ENCODE results near the gene HECTD1.
"Not testable (repeated sequence)": the region's sequence is repeated elsewhere in the genome, so short reads cannot be mapped to it uniquely, and the experiment has no call there.

The HECTD1 gene

DNA sequence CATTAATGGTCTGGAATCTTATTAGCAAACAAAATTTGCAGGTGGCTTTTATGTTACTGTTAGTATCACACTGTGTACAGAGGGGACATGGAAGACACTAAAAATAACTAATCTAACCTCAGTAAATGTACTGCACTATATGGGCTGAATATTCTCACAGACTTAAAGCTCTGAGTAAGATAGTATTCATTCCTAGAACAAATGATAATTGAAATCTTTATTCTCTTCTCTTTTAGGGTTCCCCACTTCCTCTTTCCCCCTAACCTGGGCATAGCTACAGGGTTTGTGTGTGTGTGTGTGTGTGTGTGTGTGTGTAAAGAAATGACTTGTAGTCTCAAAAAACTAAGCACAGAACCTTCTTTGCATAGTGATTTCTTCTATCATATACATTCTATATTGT, 21.4 kb upstream of the HECTD1 start:
- no peak for DNase-seq (ENCODE audit: extremely low read depth in 1 of 2, low read depth in 1 of 2)

DNA sequence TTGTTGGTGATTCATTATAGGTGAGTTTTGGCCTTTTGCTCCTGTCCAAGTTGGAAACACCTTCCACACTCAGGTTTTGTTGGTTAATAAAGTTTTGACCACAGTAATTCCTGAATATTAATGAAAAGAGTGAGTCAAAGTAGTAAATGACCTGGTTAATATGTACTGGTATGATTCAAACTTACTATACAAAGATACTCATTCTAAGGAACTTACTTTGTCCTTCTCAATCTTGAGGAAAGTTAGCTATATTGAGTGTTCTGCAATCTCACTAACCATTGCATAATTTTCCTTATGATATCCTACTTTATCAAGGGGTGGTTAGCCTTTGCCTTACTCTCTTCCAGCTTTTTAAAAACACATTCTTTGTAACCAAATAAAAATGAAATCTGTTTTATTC, 20.9 kb upstream of the HECTD1 start:
- no peak for DNase-seq (ENCODE audit: extremely low read depth in 1 of 2, low read depth in 1 of 2)

DNA sequence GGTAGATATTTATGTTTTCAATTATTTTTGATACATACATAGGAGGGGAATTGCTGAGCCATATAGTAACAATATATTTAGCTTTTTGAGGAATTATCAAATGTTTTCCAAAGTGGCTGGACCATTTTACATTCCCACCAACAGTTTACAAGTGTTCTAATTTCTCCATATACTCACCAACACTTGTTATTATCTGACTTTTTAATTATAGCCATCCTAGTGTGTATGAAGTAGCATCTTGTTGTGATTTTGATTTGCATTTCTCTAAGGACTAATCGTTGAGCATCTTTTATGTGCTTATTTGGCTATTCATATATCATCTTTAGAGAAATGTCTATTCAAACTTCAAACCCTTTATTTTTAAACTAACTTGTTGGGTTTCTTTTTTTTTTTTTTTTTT, 17.2 kb upstream of the HECTD1 start:
- DNase-seq (ENCODE audit: extremely low read depth in 1 of 2, low read depth in 1 of 2), result no peak

DNA sequence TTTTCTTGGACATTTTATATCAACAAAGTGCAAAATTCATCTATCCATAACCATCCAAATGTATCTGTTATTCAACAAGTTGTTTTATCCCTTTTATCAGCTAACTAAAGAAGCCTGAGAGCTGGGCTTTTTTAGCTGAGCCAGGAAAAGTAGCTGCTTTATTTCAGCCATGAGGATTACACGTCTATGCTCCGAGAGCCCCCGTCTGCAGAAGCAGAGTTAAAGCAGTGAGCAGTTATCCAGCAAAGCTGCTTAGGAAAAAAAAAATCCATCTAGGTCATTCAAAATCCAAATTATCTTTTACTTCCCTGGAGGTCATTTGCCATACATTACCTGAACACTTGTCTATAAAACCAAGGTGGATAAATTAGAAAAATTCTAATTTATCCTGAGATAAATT, 15.7 kb upstream of the HECTD1 start:
- DNase-seq (ENCODE audit: extremely low read depth in 1 of 2, low read depth in 1 of 2), result no peak

DNA sequence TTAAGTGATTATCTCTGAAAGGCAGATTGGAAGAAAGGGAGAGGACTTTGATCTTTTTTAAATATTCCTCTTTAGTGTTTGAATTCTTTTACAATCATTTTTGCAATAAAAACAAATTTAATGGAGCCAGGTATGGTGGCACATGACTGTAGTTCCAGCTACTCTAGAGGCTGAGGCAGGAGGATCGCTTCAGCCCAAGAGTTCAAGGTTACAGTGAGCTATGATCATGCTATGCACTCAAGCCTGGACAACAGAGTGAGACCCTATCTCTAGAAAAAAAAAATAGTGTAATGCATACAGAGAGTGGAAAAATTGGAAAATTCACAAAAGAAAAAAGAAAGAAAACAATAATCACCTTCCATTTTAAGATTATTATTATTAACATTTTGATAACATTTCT, 15.2 kb upstream of the HECTD1 start:
- no peak for DNase-seq (ENCODE audit: extremely low read depth in 1 of 2, low read depth in 1 of 2)

DNA sequence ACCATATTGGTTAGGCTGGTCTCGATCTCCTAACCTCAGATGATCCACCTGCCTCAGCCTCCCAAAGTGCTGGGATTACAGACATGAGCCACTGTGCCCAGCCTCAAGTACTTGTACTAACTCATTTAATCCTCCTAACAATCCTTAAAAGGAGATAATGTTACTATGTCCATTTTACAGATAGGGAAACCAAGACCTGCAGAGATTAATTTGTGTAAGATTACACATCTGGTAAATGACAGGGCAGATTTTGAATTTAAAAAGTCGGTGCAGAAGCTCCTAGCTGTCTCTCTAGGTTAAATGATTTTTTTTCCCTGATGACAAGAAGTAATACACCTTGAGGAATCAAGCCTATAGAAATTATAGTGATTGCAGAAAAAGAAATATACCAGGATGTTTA, 13.7 kb upstream of the HECTD1 start:
- no peak for DNase-seq (ENCODE audit: extremely low read depth in 1 of 2, low read depth in 1 of 2)

DNA sequence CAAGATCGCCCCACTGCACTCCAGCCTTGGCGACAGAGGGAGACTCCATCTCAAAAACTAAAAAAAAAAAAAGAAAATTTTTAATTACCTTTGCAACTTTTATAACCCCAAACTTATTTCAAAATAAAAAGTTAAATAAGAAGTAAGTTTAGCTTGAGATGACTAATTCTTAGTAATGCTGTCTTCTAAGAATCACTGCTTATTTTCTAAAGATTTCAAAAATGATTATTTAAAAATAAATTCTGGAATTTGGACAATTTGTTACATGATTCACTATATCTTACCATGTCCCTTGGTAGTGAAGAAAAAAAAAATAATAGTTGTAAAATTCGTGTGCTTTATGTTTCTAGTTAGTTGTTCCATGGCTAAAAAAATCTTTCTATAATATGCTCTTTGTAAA, 11.6 kb upstream of the HECTD1 start:
- DNase-seq (ENCODE audit: extremely low read depth in 1 of 2, low read depth in 1 of 2), result no peak

DNA sequence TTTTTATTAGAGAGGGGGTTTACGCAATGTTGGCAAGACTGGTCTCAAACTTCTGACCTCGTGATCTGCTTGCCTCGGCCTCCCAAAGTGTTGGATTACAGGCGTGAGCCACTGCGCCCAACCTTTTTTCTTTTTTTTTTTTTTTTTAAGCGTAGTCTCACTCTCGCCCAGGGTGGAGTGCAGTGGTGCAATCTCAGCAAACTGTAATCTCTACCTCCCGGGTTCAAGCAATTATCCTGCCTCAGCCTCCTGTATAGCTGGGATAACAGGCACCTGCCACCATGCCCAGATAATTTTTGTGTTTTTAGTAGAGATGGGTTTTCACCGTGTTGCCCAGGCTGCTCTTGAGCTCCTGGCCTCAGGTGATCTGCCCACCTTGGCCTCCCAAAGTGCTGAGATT, 8.8 kb upstream of the HECTD1 start:
- no peak for DNase-seq (ENCODE audit: extremely low read depth in 1 of 2, low read depth in 1 of 2)

DNA sequence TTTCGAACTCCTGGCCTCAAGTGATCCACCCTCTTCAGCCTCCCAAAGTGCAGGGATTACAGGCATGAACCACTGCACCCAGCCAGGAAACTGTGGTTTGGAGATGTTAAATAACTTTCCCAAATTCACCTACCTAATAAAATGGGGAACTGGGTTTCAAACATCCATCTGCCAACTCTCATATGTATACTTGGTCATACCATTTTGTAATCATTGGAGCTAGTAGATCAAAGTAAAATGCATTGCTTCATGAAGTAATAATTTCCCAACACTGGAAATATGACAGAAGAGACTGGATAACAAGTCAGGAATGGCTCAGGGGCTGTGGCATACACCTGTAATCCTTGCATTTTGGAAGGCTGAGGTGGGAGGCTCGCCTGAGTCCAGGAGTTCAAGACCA, 5.3 kb upstream of the HECTD1 start:
- no peak for DNase-seq (ENCODE audit: extremely low read depth in 1 of 2, low read depth in 1 of 2)

DNA sequence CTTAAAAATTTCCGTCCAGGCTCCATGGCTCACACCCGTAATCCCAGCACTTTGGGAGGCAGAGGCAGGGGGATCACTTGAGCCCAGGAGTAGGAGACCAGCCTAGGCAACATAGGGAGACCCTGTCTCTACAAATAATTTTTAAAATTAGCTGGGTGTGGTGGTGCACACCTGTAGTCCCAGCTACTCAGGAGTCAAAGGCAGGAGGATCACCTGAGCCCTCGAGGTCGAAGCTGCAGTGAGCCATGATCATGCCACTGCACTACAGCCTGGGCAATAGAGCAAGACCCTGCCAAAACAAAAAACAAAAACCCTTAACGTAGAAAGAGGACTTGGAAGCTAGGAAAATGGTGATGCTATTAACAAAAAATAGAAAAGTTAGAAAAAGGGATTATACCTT, 2.0 kb upstream of the HECTD1 start:
- no peak for DNase-seq (ENCODE audit: extremely low read depth in 1 of 2, low read depth in 1 of 2)

DNA sequence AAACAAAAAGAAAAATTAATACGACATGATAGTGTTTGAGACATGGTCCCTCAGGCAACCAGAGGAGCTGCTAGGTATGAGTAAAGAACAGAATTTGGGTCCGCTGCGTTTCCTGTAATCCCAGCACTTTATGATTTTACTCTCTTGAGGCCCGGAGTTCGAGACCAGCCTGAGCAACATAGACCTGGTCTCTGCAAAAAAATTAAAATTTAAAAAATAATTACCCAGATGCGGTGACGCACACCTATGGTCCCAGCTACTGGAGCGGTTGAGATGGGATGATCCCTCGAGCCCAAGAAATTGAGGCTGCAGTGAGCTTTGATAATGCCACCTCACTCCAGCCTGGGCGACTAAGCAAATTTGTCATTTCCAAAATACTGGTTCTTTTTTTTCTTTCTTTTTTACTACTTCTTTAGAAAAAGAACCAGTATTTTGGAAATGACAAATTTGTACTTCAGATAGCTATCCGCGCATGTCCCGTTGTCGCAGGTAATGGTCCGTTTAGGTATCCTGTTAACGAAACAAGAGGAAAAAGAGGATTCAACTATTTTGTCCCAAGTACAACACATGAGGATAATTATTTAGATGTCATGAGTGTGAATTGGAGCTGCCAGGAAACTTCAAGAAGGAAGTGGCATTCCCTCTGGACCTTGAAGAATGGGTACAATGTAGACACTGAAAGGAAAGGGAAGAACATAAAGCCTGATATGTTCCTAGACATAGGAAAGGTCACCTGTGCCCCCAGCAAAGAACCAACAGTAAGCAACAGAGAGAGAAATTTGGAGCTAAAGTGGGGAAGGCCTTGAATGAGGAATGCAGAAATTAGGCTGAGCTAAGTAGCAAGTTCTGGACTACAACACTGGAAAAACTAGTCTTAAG, 1.2 kb upstream of the HECTD1 start:
- peak; percentile 7 to 18 for DNase-seq (ENCODE audit: extremely low read depth in 1 of 2, low read depth in 1 of 2)

DNA sequence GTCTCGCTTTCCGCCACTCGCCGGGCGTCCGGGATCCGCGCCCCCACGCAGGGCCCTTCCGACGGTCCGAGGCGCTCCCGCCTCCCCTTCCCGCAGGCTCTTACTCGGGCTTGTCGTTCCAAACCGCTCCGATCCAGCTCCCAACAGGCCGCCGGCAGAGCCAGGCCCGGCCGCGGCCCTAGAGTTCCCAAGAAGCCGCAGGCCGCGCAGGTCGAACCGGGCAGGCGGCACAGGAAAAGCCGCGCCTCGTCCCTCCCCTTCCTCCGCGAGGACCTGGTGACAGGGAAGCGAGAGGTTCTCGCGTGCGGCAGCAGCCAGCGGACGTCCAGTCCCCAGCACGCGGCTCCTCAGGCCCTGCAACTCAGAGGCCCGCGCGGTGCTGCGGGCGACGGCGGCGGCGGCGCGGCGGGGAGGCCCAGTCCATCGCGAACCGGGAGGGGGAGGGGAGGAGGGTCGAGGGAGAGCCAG, 272 bp downstream of the HECTD1 start:
- no peak for DNase-seq (ENCODE audit: extremely low read depth in 1 of 2, low read depth in 1 of 2)

DNA sequence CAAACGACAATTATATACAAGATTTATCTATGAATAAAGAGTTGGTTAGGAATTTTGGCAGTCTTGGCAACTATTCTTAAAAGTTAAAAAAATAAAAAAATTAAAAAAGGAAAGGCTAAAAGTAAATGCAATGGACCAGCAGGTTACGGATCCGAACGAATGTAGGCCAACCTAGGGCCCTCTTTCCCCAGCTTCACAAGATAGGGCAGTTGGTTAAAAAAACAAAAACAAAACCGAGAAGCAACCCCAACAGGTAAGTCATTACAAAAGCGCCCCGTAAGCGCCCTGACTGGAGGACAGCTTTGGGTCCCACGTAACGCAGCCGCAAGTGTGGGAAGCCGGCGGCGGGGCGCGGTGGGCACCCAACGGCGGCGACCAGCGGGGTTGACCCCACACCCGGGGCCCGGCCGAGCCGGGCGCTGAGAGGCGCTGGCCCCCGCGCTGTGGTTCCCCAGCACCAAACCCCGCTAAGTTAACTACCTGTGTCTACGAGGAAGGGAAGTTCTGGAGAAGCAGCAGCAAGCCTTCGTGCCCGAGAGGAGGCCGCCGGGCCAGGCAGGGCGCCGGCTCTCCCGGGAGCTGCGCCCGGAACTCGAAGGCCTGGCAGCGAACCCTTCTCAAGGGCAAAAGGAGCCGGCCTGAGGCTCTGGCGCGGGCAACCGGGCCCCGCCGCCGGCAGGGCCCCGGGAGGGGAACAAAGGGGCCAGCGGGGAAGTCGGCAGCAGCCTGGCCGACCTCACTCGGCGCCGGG, 882 bp downstream of the HECTD1 start:
- DNase-seq (ENCODE audit: extremely low read depth in 1 of 2, low read depth in 1 of 2), result peak; percentile 32 to 71

DNA sequence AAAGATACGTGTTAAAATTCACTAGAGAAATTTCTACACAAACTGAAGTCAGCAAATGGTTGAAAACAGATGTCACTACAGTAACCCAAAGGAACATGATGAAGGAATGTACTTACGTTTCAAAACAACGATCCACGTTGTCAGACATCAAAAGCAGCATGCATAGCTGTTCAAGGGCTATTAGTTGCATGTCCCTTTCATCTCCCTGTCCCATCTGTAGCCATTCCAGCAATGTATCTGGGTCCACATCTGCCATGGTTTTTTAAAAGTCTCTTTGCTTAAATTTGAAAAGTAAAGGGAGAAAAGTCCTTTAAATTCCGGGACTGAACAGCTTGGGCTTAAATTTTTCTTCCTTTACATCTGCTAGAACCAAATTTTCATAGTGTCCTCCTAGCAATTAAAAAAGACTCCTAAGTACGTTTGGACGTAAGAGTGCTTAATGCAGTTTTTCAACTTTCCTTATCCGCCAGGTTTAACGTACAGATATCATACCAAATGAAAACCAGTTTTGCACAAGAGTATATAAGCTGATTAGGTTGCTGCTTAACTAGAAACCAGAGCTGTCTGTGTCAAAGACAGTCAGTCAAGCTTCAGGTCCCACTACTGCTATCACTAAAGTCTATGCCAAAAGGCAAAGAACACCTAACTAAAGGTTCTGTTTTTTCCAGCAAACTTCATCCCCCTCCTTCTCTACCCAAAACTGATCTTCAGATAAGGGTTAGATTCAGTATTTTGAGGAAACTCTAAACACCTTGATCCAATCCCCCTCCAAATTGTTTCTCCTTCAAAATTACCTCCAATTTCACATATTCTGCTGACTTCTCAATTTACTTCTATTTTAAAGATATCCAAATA, 1.7 kb downstream of the HECTD1 start:
- DNase-seq (ENCODE audit: extremely low read depth in 1 of 2, low read depth in 1 of 2), result no peak

DNA sequence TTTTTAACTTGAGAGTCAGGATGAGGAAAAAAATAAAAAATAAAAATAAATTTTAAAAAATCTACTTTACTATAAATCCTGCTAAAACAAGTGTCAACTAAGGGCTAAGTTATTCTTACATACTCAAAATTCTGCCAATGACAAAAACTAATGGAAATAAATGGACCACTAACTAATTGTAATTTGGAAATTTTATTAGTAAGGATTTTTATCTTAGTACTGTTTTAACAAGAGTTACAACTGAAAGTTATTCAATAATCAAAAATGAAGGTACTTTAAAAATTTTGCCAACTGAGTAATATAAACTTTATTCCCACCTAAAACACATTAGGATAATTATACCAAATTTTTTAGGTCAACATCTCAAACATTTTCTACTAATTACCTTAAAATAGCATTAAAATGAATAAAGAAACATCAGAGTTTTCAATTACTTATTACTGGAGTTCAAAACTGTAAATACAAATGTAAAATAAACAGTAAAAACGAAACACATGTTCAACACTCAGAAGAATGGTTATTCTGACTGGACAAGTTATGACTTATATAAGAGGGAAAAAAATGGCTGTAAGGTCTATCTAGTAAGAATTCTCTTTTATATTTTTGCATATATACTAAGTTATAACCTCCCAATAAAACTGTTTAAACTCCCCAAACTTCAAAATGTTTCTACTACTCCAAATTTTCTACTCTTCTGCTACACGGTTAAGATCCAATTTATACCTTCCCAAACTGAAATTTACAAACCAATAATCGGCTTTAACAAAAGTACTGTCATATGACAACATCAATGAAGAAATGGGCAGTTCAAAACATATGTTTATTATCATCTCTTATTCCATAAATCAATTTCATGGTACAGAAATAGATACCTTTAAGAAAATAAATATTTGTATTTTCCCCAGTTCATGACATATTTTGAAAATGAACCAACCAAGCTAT, 2.7 kb downstream of the HECTD1 start:
- no peak for DNase-seq (ENCODE audit: extremely low read depth in 1 of 2, low read depth in 1 of 2)

DNA sequence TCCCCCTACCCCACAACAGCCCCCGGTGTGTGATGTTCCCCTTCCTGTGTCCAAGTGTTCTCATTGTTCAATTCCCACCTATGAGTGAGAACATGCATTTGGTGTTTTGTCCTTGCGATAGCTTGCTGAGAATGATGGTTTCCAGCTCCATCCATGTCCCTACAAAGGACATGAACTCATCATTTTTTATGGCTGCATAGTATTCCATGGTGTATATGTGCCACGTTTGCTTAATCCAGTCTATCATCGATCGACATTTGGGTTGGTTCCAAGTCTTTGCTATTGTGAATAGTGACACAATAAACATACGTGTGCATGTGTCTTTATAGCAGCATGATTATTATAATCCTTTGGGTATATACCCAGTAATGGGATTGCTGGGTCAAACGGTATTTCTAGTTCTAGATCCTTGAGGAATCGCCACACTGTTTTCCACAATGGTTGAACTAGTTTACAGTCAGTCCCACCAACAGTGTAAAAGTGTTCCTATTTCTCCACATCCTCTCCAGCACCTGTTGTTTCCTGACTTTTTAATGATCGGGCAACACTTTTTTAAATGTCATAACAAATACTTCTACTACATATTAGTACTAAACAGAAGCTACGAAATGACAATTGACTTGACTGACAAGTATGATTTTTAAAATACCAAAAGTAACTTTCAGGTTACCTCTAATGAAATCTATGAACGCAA, 3.5 kb downstream of the HECTD1 start:
- DNase-seq (ENCODE audit: extremely low read depth in 1 of 2, low read depth in 1 of 2), result not testable (repeated sequence)

DNA sequence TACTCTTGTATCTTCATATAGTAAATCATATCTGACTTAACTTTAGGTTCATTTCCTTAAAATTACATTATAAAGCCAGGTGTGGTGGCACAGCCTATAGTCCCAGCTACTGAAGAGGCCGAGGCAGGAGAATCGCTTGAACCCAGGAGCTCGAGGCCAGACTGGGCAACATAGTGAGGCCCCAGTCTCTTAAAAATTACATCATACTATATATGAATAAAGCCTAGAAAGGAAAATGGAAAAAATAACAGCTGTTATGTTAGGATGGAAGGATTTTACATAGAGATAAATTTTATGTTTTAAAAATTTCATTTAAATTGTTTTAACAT, 4.2 kb downstream of the HECTD1 start:
- DNase-seq (ENCODE audit: extremely low read depth in 1 of 2, low read depth in 1 of 2), result no peak

DNA sequence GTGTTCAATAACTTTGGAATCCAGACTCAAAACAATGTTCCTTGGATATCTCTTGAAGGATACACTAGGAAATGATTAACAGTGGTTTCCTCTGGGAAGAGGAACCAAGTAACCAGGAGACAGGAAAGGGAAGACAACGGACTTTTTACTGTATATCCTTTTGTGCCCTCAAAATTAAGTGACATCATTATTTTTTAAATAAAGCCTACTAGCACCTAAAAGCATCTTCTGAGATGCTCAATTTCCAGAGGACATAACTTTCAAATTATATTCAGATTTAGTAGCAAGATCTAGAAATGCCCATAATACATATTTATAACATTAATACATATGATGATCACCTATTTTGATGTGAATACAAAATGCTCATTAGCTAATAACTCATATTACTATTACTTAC, 6.5 kb downstream of the HECTD1 start:
- no peak for DNase-seq (ENCODE audit: extremely low read depth in 1 of 2, low read depth in 1 of 2)

DNA sequence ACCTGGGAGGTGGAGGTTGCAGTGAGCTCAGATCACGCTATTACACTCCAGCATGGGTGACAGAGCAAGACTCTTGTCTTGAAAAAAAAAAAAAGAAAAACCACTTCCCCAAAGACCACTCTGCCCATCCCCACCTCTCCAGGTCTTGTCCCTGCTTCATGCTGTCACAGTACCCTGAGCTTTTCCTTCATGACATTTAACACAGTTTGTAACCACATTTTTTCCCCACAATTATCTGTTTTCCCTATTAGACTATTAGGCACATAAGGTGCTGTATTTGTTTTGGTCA, 6.9 kb downstream of the HECTD1 start:
- DNase-seq (ENCODE audit: extremely low read depth in 1 of 2, low read depth in 1 of 2), result no peak

DNA sequence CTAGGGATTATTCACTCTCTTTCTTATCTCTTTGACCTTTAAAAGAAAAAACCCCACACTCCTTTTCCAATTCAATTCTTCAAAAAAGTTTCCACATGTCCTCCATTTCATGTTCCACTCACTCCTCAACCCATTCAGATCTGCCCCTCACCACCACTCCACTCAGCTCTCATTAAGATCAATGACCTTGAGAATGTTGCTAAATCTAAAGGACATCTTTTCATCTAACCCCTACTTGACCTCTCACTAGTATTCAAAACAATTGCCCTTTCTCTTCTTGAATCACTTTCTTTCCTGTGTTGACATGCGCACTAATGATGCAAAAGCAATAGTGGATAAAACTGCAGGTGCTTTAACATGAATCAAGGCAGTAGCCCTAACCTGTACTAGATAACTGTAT, 9.9 kb downstream of the HECTD1 start:
- no peak for DNase-seq (ENCODE audit: extremely low read depth in 1 of 2, low read depth in 1 of 2)
